Naive B cell (primary cell): Measurements from ENCODE around the gene LGR6. TPM values are rescaled to one million over a fixed set of nuclear protein-coding genes. Genes with fewer than 3 reads are reported as not detected.

Experiments used
- ATAC-seq, 2 donors: fragments of 150-1000 bp; cut with Tn5 transposase; 2 replicates each; pipeline ENCODE4 v1.10.0; 2021; ENCODE audit warnings: low read depth in 2 of 2, mild to moderate bottlenecking in 2 of 2, moderate library complexity in 2 of 2
- DNase-seq: peaks from one replicate; pipeline ENCODE4 v3.0.0; 2022
- H3K27ac Mint-ChIP-seq, 6 donors: one replicate each; pipeline ENCODE4 v1.8.0; 2020 to 2022; ENCODE audit warnings: mild to moderate bottlenecking in 6 of 6, mixed read lengths in 6 of 6, moderate library complexity in 5 of 6, inconsistent platforms in 2 of 6
- H3K27me3 Mint-ChIP-seq, 3 donors: one replicate each; pipeline ENCODE4 v1.8.0; 2021 to 2022; ENCODE audit warnings: mixed read lengths in 3 of 3, mild to moderate bottlenecking in 1 of 3
- H3K36me3 Mint-ChIP-seq, 2 donors: one replicate each; pipeline ENCODE4 v1.8.0; 2020 to 2022; ENCODE audit warnings: mixed read lengths in 2 of 2, inconsistent platforms in 1 of 2, mild to moderate bottlenecking in 1 of 2
- H3K4me1 Mint-ChIP-seq, 3 donors: one replicate each; pipeline ENCODE4 v1.8.0; 2020 to 2022; ENCODE audit warnings: mixed read lengths in 3 of 3, inconsistent platforms in 1 of 3, mild to moderate bottlenecking in 1 of 3, moderate library complexity in 1 of 3
- H3K4me3 Mint-ChIP-seq, 8 donors: one replicate each; pipeline ENCODE4 v1.8.0; 2020 to 2022; ENCODE audit warnings: mild to moderate bottlenecking in 8 of 8, mixed read lengths in 8 of 8, moderate library complexity in 8 of 8, inconsistent platforms in 2 of 8
- H3K9me3 Mint-ChIP-seq, 7 donors: one replicate each; pipeline ENCODE4 v1.8.0; 2020 to 2022; ENCODE audit warnings: mixed read lengths in 7 of 7, mild to moderate bottlenecking in 5 of 7, inconsistent platforms in 2 of 7, moderate library complexity in 1 of 7
- polyA plus RNA-seq, 6 donors: library from polyadenylated mRNA; unstranded; fragments of 300-500 nt; fragmentation: Illumina TruSeq; gene quantifications; one replicate each; pipeline ENCODE4 v1.2.3, GENCODE V29; 2021; ENCODE audit warnings: low read depth in 6 of 6

Gene LGR6
- polyA plus RNA-seq, 6 donors from 2014 or later: 0.22 TPM; not detected in 5

DNA sequence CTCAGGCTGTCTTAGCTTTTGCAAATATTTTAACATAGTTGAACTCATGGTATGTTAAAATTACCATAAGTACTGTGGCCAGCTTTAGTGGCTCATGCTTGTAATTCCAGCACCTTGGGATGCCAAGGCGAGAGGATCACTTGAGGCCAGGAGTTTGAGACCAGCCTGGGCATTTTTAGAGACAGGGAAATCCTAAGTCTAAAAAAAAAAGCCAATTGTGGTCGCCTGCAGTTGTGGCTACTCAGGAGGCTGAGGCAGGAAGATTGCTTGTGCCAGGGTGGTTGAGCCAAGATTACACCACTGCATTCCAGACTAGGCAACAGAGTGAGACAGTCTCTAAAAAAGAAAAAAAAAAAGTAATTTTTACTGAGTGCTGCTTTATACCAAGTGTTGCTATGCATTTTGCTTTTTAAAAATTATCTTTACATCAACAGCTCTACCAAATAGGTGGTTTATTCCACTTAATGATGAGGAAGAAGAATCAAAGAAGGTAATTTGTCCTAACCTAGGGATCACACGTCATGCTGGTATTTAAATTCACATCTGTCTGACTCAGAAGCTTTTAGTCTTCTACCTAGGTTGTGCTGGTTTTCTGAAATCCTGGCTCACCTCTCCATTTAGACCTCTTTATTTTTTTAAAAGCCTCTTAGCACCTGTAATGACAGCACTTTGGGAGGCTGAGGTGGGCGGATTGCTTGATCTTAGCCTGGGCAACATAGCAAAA is 171.7 kb downstream of the LGR6 start:
- H3K4me3 Mint-ChIP-seq: no peak overlapping the region
- H3K9me3 Mint-ChIP-seq: no peaks in the 10 kb centered on the region
- DNase-seq (no peak), ATAC-seq (no peak)
- H3K36me3 Mint-ChIP-seq: peaks cover 0 to 8% of the 10 kb centered on the region in 2 donors
- H3K4me1 Mint-ChIP-seq: peaks cover 0 to 10% (median 0%) of the 10 kb centered on the region in 3 donors
- H3K27ac Mint-ChIP-seq: no peak overlapping the region
- H3K27me3 Mint-ChIP-seq: no peaks in the 10 kb centered on the region

DNA sequence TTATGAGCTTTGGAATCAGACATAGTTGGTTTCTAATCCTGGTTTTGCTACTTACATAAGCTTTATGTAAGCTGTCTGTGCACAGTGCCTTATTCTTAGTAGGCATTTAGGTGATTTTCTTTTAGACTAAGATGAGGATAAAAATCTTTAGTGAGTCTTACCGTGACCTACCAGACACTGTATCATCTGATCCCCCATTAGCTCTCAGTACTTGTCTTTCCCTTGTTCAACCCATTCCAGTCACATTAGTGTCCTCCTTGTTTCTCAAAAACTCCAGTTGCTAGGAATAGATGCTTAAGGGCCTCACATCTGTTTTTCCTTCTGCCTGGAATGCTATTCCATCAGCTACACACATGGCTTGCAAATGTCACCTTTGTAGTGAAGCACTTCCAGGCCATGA is 173.7 kb downstream of the LGR6 start:
- H3K27ac Mint-ChIP-seq: no peak overlapping the region
- peaks cover 0 to 4% (median 0%) of the 10 kb centered on the region in 3 donors for H3K4me1 Mint-ChIP-seq
- H3K9me3 Mint-ChIP-seq: no peaks in the 10 kb centered on the region
- DNase-seq (no peak), ATAC-seq (no peak)
- no peaks in the 10 kb centered on the region for H3K27me3 Mint-ChIP-seq
- peaks cover 0 to 8% of the 10 kb centered on the region in 2 donors for H3K36me3 Mint-ChIP-seq
- no peak overlapping the region for H3K4me3 Mint-ChIP-seq

Other genes with a start within 250 kb of the LGR6 start
- gene LMOD1, start 247.3 kb upstream of the LGR6 start, polyA plus RNA-seq: not detected
- 10 to 100 TPM; 16.4 to 33.2 (median 24.4) TPM for gene TIMM17A, start 238.3 kb upstream of the LGR6 start, polyA plus RNA-seq
- 10 to 100 TPM; 28.2 to 50.0 (median 34.7) TPM for gene RNPEP, start 211.2 kb upstream of the LGR6 start, polyA plus RNA-seq
- under 1 TPM in 1 of 6 donors, not detected in 5; 0.30 TPM for gene ELF3, start 183.2 kb upstream of the LGR6 start, polyA plus RNA-seq
- under 1 TPM in 3 of 6 donors, not detected in 3; 0.10 to 0.50 (median 0.37) TPM for gene GPR37L1, start 70.9 kb upstream of the LGR6 start, polyA plus RNA-seq
- 10 to 100 TPM in 5 of 6 donors, 1 to 10 TPM in 1; 7.3 to 18.0 (median 11.7) TPM for gene ARL8A, start 49.1 kb upstream of the LGR6 start, polyA plus RNA-seq
- gene PTPN7, start 33.2 kb upstream of the LGR6 start, polyA plus RNA-seq: 10 to 100 TPM; 19.0 to 41.5 (median 22.9) TPM
- gene UBE2T, start 148.1 kb downstream of the LGR6 start, polyA plus RNA-seq: 10 to 100 TPM in 3 of 6 donors, 1 to 10 TPM in 3; 4.6 to 11.2 (median 9.3) TPM
- gene PPP1R12B, start 154.9 kb downstream of the LGR6 start, polyA plus RNA-seq: 10 to 100 TPM in 1 of 6 donors, 1 to 10 TPM in 4, not detected in 1; 2.3 to 13.5 (median 6.6) TPM